Measurements from ENCODE around the gene CTTNBP2.

The CTTNBP2 gene

DNA sequence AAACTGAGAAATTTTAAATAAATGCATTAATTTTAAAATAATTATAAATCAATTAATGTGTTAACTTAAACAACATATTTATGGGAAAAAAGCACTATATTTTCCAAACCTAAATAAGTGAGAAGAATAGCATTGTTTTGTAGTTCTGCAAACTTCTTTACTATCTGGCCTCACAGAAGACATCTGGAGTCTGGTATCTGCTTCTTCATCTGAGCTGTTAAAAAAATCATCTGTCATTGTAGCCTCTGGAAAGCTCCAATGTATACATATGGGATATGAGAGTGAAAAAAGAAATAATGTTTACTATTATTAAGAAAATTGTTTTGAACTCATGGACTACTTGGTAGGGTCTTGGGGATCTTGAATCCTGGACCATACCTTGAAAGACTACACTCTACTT lies 32.2 kb downstream of the CTTNBP2 start:
- DNase-seq (ENCODE audit: low read depth), result no peak
- TF ChIP-seq, protein P1, sequence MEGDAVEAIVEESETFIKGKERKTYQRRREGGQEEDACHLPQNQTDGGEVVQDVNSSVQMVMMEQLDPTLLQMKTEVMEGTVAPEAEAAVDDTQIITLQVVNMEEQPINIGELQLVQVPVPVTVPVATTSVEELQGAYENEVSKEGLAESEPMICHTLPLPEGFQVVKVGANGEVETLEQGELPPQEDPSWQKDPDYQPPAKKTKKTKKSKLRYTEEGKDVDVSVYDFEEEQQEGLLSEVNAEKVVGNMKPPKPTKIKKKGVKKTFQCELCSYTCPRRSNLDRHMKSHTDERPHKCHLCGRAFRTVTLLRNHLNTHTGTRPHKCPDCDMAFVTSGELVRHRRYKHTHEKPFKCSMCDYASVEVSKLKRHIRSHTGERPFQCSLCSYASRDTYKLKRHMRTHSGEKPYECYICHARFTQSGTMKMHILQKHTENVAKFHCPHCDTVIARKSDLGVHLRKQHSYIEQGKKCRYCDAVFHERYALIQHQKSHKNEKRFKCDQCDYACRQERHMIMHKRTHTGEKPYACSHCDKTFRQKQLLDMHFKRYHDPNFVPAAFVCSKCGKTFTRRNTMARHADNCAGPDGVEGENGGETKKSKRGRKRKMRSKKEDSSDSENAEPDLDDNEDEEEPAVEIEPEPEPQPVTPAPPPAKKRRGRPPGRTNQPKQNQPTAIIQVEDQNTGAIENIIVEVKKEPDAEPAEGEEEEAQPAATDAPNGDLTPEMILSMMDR (conservative IDR thresholded peaks at IDR 0.05; ENCODE audit: control insufficient read depth, insufficient read depth, low read depth, low read length), result no peak
- H3K4me3 ChIP-seq (ENCODE audit: control insufficient read depth, low read depth, low read length), result no peak overlapping the region

GRCh38 chr7:117839507-117839906 lies 33.7 kb downstream of the CTTNBP2 start:
- TF ChIP-seq, protein P1 (conservative IDR thresholded peaks at IDR 0.05; ENCODE audit: control insufficient read depth, insufficient read depth, low read depth, low read length), result no peak
- no peak overlapping the region for H3K4me3 ChIP-seq (ENCODE audit: control insufficient read depth, low read depth, low read length)
- no peak for DNase-seq (ENCODE audit: low read depth)

GRCh38 chr7:117837841-117838240 lies 35.4 kb downstream of the CTTNBP2 start:
- TF ChIP-seq, protein P1 (conservative IDR thresholded peaks at IDR 0.05; ENCODE audit: control insufficient read depth, insufficient read depth, low read depth, low read length), result no peak
- no peak overlapping the region for H3K4me3 ChIP-seq (ENCODE audit: control insufficient read depth, low read depth, low read length)
- DNase-seq (ENCODE audit: low read depth), result no peak

DNA sequence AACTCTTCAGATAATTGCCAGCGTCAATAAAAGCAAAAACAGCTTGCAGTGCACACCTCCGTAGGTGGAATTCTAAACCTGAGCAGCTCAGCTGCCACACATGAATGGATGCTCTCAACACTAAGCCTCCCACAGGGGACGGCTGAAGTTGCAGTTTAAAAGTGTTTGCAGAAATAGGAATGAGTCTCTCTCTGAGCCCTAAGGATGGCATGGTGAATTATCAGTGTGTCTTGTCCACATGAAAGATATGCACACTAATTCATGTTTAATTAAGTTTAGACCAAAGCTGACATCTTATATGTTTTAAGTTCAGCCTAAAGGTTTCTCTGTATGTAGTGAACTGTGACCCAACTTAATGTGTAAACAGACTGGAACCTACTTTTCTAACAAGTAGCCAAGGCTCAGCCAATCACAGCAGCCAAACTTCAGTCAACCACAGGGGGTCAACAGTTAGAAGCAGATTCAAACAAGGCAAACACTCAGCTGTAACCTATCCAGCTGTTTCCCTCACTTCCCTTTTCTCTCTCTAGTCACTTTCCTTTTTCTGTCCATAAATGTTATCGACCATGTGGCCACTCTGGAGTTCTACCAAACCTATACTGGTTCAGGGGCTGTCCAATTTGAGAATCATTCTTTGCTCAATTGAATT lies 38.1 kb downstream of the CTTNBP2 start:
- no peak overlapping the region for H3K4me3 ChIP-seq (ENCODE audit: control insufficient read depth, low read depth, low read length)
- DNase-seq (ENCODE audit: low read depth), result no peak
- TF ChIP-seq, protein P1 (conservative IDR thresholded peaks at IDR 0.05; ENCODE audit: control insufficient read depth, insufficient read depth, low read depth, low read length), result no peak

DNA sequence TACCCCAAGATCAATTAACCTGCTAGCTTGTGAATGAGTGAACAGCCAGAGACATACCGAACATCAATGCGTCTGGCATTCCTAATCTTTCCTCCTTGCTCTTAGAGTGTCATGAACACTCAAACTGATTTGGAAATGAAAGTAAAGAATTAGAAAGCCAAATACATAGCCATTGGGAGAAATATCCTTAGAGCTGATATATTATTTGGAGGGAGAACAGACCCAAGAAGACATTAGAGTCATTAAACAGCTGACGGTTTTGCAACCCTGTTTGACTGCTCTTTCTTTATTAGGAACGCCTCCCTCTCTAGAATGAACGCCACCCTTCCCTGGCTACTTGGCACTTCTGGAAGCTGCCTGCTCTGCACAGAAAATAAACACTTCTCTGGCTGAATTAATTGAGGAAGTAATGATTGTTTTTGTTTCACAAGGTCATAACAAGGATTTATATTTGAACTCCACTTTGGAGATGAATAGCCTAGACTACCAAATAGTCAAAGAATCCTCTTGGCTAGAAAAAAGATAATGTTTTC lies 42.8 kb downstream of the CTTNBP2 start:
- no peak overlapping the region for H3K4me3 ChIP-seq (ENCODE audit: control insufficient read depth, low read depth, low read length)
- DNase-seq (ENCODE audit: low read depth), result no peak
- TF ChIP-seq, protein P1 (conservative IDR thresholded peaks at IDR 0.05; ENCODE audit: control insufficient read depth, insufficient read depth, low read depth, low read length), result no peak

DNA sequence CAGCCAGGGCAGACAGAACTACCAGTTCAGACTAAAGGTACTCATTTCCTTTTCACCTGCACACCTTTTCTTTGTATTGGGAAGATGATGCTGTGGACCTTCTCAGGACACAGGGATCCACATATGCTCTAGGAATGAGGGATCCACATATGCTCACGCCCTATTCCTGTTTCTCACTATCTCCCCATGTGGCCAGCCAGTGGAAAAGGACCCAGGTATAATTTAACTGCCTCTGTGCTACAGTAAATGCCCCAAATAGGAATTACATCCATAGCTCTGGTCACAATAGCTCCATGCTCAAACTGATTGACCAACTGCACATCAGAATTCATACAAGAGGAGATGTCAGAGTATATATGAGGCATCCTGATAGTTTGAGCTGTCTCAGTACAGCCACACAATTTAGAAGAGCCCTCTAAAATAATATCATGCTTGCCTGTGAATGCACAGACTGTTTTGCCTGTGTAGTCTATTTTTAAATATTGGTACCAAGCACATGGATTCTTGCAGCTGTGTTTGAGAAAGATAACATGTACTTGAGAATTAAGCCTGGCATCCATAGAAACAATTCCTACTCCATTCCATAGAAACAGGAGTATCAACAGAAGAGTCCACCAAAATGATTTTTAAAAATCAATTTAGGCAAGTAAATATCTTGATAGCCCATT lies 43.7 kb downstream of the CTTNBP2 start:
- no peak for DNase-seq (ENCODE audit: low read depth)
- TF ChIP-seq, protein P1 (conservative IDR thresholded peaks at IDR 0.05; ENCODE audit: control insufficient read depth, insufficient read depth, low read depth, low read length), result no peak
- H3K4me3 ChIP-seq (ENCODE audit: control insufficient read depth, low read depth, low read length), result no peak overlapping the region
